HepG2 (cell line): Measurements from ENCODE around the gene ACD. TPM values are rescaled to one million over a fixed set of nuclear protein-coding genes. Genes with fewer than 3 reads are reported as not detected.
A peak's percentile ranks its signal among the peaks of the same experiment; 100 is the strongest.

ENCODE experiments used
- ELF3 ChIP-seq: IDR thresholded peaks from 2 replicates; pipeline ENCODE4 v1.6.1; 2016; ENCODE audit warnings: missing genetic modification reagents, missing compliant biosample characterization
- ETV5 ChIP-seq: IDR thresholded peaks from 2 replicates; pipeline ENCODE4 v1.6.1; 2018; ENCODE audit warnings: missing biosample characterization, missing genetic modification reagents, inconsistent platforms, borderline replicate concordance
- FOXO1 ChIP-seq: sonication (generic); formaldehyde crosslinking; IDR thresholded peaks from 2 replicates; pipeline ENCODE4 v1.4.0; 2020; ENCODE audit warnings: missing genetic modification reagents
- HES4 ChIP-seq: sonication (generic); formaldehyde crosslinking; IDR thresholded peaks from 2 replicates; pipeline ENCODE4 v1.9.0; 2021; ENCODE audit warnings: mild to moderate bottlenecking, missing genetic modification reagents, borderline replicate concordance
- KLF13 ChIP-seq: sonication (generic); formaldehyde crosslinking; IDR thresholded peaks from 2 replicates; pipeline ENCODE4 v1.4.0; 2020; ENCODE audit warnings: mild to moderate bottlenecking, missing genetic modification reagents
- LRRFIP1 ChIP-seq: sonication (generic); formaldehyde crosslinking; conservative IDR thresholded peaks from 2 replicates; pipeline ENCODE4 v1.4.0; 2020; ENCODE audit warnings: missing genetic modification reagents
- MEF2D ChIP-seq: sonication (generic); formaldehyde crosslinking; IDR thresholded peaks from 2 replicates; pipeline ENCODE4 v1.5.1; 2020; ENCODE audit warnings: mild to moderate bottlenecking, missing genetic modification reagents
- MLX ChIP-seq: IDR thresholded peaks from 2 replicates; pipeline ENCODE4 v1.6.1; 2016
- MTA3 ChIP-seq: sonication (generic); formaldehyde crosslinking; IDR thresholded peaks from 2 replicates; pipeline ENCODE4 v1.4.0; 2020; ENCODE audit warnings: missing genetic modification reagents
- NAIF1 ChIP-seq: sonication (generic); formaldehyde crosslinking; IDR thresholded peaks from 2 replicates; pipeline ENCODE4 v1.5.0; 2020; ENCODE audit warnings: mild to moderate bottlenecking, missing genetic modification reagents, borderline replicate concordance
- NONO ChIP-seq, 2 experiments: fragments of 450-650 bp in 1 of 2; sonication (generic) in 1 of 2; formaldehyde crosslinking in 1 of 2; IDR thresholded peaks in 1 of 2; conservative IDR thresholded peaks in 1 of 2; 2 replicates each; pipeline versions ENCODE4 v1.6.1 to v1.8.0; 2017 to 2022; ENCODE audit warnings: mild to moderate bottlenecking in 1 of 2, missing genetic modification reagents in 1 of 2, moderate library complexity in 1 of 2
- PITX1 ChIP-seq: sonication (generic); formaldehyde crosslinking; IDR thresholded peaks from 2 replicates; pipeline ENCODE4 v1.5.1; 2020; ENCODE audit warnings: mild to moderate bottlenecking, missing genetic modification reagents
- RBM39 ChIP-seq: fragments of 200-400 bp; formaldehyde crosslinking; IDR thresholded peaks from one replicate; pipeline ENCODE4 v1.6.1; 2018; ENCODE audit warnings: antibody characterized with exemption, mild to moderate bottlenecking, low read depth, low read length; ENCODE audit not compliant: poor library complexity, severe bottlenecking
- U2AF1 ChIP-seq: fragments of 200-400 bp; formaldehyde crosslinking; optimal IDR thresholded peaks from 2 replicates; pipeline ENCODE3; 2017; ENCODE audit warnings: mild to moderate bottlenecking, low read depth, low read length
- ZNF280D ChIP-seq: sonication (generic); formaldehyde crosslinking; IDR thresholded peaks from 2 replicates; pipeline ENCODE4 v1.5.1; 2020; ENCODE audit warnings: mild to moderate bottlenecking, missing genetic modification reagents
- ZNF331 ChIP-seq: sonication (generic); formaldehyde crosslinking; IDR thresholded peaks from 2 replicates; pipeline ENCODE4 v1.4.0; 2020; ENCODE audit warnings: missing genetic modification reagents
- ZNF430 ChIP-seq: sonication (generic); formaldehyde crosslinking; IDR thresholded peaks from 2 replicates; pipeline ENCODE4 v1.9.0; 2021; ENCODE audit warnings: mild to moderate bottlenecking, missing genetic modification reagents
- ZNF616 ChIP-seq: sonication (generic); formaldehyde crosslinking; IDR thresholded peaks from 2 replicates; pipeline ENCODE4 v1.5.0; 2020; ENCODE audit warnings: low read depth, mild to moderate bottlenecking, missing genetic modification reagents
- polyA plus RNA-seq, 8 experiments: library from polyadenylated mRNA; depleted of rRNA in 3 of 8; stranded (reverse) in 7 of 8; unstranded in 1 of 8; fragments of >200 nt; fragmentation: Illumina TruSeq in 4 of 8; extraction: Trizol in 4 of 8; gene quantifications; 2 replicates each; pipeline versions ENCODE4 v1.2.1 to v1.2.3, GENCODE V29; 2011 to 2016; ENCODE audit warnings: low read depth in 4 of 8, missing spikeins in 1 of 8, mixed read lengths in 1 of 8; ENCODE audit not compliant: insufficient read depth in 1 of 8
- total RNA-seq, 5 experiments: library from RNA; depleted of rRNA; stranded (reverse); fragments of >200 nt; fragmentation: Illumina TruSeq; extraction: Trizol; gene quantifications; 2 replicates each; pipeline ENCODE4 v1.2.3, GENCODE V29; 2016; ENCODE audit warnings: low read depth in 1 of 5
- TF ChIP-seq, protein P1 (sequence below): sonication (generic); formaldehyde crosslinking; IDR thresholded peaks from 2 replicates; pipeline ENCODE4 v1.4.0; 2020; ENCODE audit warnings: missing genetic modification reagents

ACD gene
- total and polyA plus RNA-seq, 2 of the 13 experiments (the other 11 are each of a cell fraction or from before 2014, with no cell fraction given) = 32.6 to 38.3 TPM

DNA sequence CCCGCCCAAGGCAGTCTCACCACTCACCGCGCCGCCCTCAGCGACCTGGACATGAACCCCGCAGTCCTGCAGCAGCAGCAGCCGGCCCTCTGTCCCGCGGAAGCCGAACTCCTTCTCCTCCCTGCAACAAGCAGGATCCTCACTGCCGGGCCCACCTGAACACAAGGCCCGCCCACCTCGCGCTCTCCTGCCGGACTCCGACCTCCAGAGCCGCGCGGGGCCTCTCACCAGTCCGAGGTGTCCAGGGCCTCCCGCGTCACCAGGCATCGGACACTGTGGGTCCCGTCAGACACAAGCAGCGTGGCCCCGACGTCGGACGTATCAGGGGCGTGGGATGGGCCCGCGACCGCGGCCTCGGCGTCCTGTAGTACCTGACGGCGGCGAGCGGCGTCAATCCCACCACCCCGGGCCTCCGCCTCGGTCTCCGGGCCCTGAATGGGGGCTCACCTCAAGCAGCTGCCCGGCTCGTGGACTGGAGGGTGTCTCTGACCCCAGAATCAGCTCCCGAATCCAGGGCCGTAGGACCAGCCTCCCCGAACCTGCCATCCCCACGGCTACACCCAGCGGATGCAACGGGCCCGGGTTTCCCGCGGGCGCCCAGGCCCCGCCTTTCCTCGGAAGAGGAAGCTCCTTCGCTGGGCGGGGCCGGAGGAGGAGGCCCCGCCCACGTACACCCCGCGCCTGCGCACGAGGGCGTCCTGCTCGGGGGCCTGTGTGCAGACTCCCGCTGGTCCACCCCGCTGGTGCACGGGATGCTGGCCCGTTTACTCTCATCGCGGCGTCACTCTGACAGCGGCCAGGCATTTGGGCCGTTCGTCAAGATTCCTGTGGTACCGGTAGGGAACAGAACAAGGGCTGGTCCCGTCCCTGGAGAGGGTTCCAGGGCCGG, at the start of gene ACD (continued):
- no peak; the same call in 1 of the 2 replicates for TF ChIP-seq NAIF1 (CRISPR knock-in tag)
- peak; percentile 63; the same call in 1 of the 2 replicates for TF ChIP-seq ETV5
- TF ChIP-seq ELF3 (CRISPR knock-in tag) = peak; percentile 53
- peak; percentile 86 for TF ChIP-seq ZNF616 (CRISPR knock-in tag)
- TF ChIP-seq LRRFIP1 (CRISPR knock-in tag) = 0 out of 2 replicates have a peak, but pooled peaks have one; percentile 14
- TF ChIP-seq U2AF1 = peak; percentile 63
- peak; percentile 89; the same call in 1 of the 2 replicates for TF ChIP-seq HES4 (CRISPR knock-in tag)
- no peak for TF ChIP-seq NONO (IDR thresholded peaks at IDR 0.05)
- TF ChIP-seq NONO (CRISPR knock-in tag; conservative IDR thresholded peaks at IDR 0.05) = 0 out of 2 replicates have a peak, but pooled peaks have one; percentile 13
- peak; percentile 28; the same call in 1 of the 2 replicates for TF ChIP-seq MEF2D (CRISPR knock-in tag)
- TF ChIP-seq ZNF430 = peak; percentile 83; the same call in 1 of the 2 replicates
- 0 out of 2 replicates have a peak, but pooled peaks have one; percentile 8 for TF ChIP-seq MLX (CRISPR knock-in tag)
- TF ChIP-seq PITX1 (CRISPR knock-in tag) = peak; percentile 56
- TF ChIP-seq KLF13 (CRISPR knock-in tag) = no peak; the same call in 1 of the 2 replicates
- TF ChIP-seq FOXO1 (CRISPR knock-in tag) = peak; percentile 68; the same call in 1 of the 2 replicates
- TF ChIP-seq, protein P1, sequence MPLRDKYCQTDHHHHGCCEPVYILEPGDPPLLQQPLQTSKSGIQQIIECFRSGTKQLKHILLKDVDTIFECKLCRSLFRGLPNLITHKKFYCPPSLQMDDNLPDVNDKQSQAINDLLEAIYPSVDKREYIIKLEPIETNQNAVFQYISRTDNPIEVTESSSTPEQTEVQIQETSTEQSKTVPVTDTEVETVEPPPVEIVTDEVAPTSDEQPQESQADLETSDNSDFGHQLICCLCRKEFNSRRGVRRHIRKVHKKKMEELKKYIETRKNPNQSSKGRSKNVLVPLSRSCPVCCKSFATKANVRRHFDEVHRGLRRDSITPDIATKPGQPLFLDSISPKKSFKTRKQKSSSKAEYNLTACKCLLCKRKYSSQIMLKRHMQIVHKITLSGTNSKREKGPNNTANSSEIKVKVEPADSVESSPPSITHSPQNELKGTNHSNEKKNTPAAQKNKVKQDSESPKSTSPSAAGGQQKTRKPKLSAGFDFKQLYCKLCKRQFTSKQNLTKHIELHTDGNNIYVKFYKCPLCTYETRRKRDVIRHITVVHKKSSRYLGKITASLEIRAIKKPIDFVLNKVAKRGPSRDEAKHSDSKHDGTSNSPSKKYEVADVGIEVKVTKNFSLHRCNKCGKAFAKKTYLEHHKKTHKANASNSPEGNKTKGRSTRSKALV (CRISPR knock-in tag) = peak; percentile 56; the same call in 1 of the 2 replicates
- no peak; the same call in 1 of the 2 replicates for TF ChIP-seq ZNF331
- peak; percentile 62 for TF ChIP-seq RBM39
- no peak for TF ChIP-seq MTA3 (CRISPR knock-in tag)
- peak; percentile 85 for TF ChIP-seq ZNF280D (CRISPR knock-in tag)
